Caco-2 (cell line): ENCODE measurements around the gene CD1C. TPM values are rescaled to one million over a fixed set of nuclear protein-coding genes. Genes with fewer than 3 reads are reported as not detected.

Experiments
- BruUV-seq: library from RNA; stranded (reverse); fragments of 400-500 nt; replicated peaks from 2 replicates; lab custom pipeline; 2021; lab: Mats Ljungman, UMichigan
- CTCF ChIA-PET: fragments of 300-600 bp; sonication (Branson Sonifier 250); formaldehyde crosslinking; loops from one replicate; lab custom pipeline; 2022; ENCODE audit warnings: antibody characterized with exemption; lab: Charles Lee
- POLR2A ChIA-PET: fragments of 300-600 bp; sonication (Branson Sonifier 250); formaldehyde crosslinking; loops from one replicate; lab custom pipeline; 2022; ENCODE audit warnings: antibody characterized with exemption; lab: Charles Lee
- DNase-seq, 2 experiments: peaks; one replicate each; pipeline versions ENCODE4 v3.0.0 to v3.0.0-alpha.2; 2020 to 2022
- H3K27me3 ChIP-seq: replicated peaks from 2 replicates; pipeline ENCODE4 v1.6.0; 2011; ENCODE audit warnings: low read length; ENCODE audit not compliant: control insufficient read depth, insufficient read depth
- H3K36me3 ChIP-seq: 2 replicates; pipeline ENCODE4 v1.5.1; 2011; ENCODE audit warnings: low read length; ENCODE audit not compliant: control insufficient read depth, insufficient read depth
- H3K4me1 ChIP-seq: fragments of 250-450 bp; sonication (Bioruptor Pico); 2 replicates; pipeline ENCODE4 v1.5.1; 2020; ENCODE audit warnings: mild to moderate bottlenecking
- H3K4me3 ChIP-seq: 2 replicates; pipeline ENCODE4 v1.5.1; 2011; ENCODE audit warnings: low read depth, mild to moderate bottlenecking, control low read depth, low read length
- H3K9me3 ChIP-seq: fragments of 250-450 bp; sonication (Bioruptor Pico); 2 replicates; pipeline ENCODE4 v1.5.1; 2020; ENCODE audit warnings: mild to moderate bottlenecking, moderate library complexity
- H3K27ac Mint-ChIP-seq: one replicate; pipeline ENCODE4 v1.8.0; 2022; ENCODE audit warnings: mixed read lengths; ENCODE audit not compliant: unreplicated experiment
- H3K27me3 Mint-ChIP-seq: one replicate; pipeline ENCODE4 v1.8.0; 2022; ENCODE audit warnings: mixed read lengths; ENCODE audit not compliant: insufficient read depth, unreplicated experiment
- H3K36me3 Mint-ChIP-seq: one replicate; pipeline ENCODE4 v1.8.0; 2022; ENCODE audit warnings: mild to moderate bottlenecking, mixed read lengths; ENCODE audit not compliant: insufficient read depth, unreplicated experiment
- H3K4me1 Mint-ChIP-seq: one replicate; pipeline ENCODE4 v1.8.0; 2022; ENCODE audit warnings: low read depth, mixed read lengths; ENCODE audit not compliant: unreplicated experiment
- H3K4me3 Mint-ChIP-seq: one replicate; pipeline ENCODE4 v1.8.0; 2022; ENCODE audit warnings: mild to moderate bottlenecking, moderate library complexity, mixed read lengths; ENCODE audit not compliant: unreplicated experiment
- H3K9me3 Mint-ChIP-seq: one replicate; pipeline ENCODE4 v1.8.0; 2022; ENCODE audit warnings: mixed read lengths; ENCODE audit not compliant: unreplicated experiment
- intact Hi-C: fragments of 100-400 bp; cut with micrococcal nuclease; formaldehyde crosslinking; loops from one replicate; pipeline ENCODE4 v1.10.0; 2022; ENCODE audit not compliant: unreplicated experiment
- total RNA-seq: library from RNA; stranded (reverse); gene quantifications from 2 replicates; pipeline ENCODE4 v1.2.3, GENCODE V29; 2022
- TF ChIP-seq, protein P1 (sequence below), 2 experiments: fragments of 200-600 bp in 1 of 2; IDR thresholded peaks; 1 replicate in 1 of 2; 2 replicates in 1 of 2; pipeline versions ENCODE4 v1.5.1 to v1.8.0; 2011 to 2022; ENCODE audit warnings: antibody characterized with exemption in 1 of 2, control low read depth in 1 of 2, inconsistent platforms in 1 of 2, low read depth in 1 of 2, low read length in 1 of 2, mild to moderate bottlenecking in 1 of 2, moderate library complexity in 1 of 2; ENCODE audit not compliant: insufficient read depth in 1 of 2, severe bottlenecking in 1 of 2, unreplicated experiment in 1 of 2

Gene CD1C
- total RNA-seq, 1 experiment from 2014 or later = not detected

GRCh38 chr1:158329733-158330132 is 40.0 kb downstream of the CD1C start:
- Histone ChIP-seq H3K9me3 (no peaks in the 10 kb centered on the region), H3K4me3 (no peak overlapping the region), H3K27me3 (no peaks in the 10 kb centered on the region), H3K36me3 (no peaks in the 10 kb centered on the region), H3K4me1 (no peaks in the 10 kb centered on the region)
- no TSS peak for BruUV-seq
- TF ChIP-seq, protein P1, sequence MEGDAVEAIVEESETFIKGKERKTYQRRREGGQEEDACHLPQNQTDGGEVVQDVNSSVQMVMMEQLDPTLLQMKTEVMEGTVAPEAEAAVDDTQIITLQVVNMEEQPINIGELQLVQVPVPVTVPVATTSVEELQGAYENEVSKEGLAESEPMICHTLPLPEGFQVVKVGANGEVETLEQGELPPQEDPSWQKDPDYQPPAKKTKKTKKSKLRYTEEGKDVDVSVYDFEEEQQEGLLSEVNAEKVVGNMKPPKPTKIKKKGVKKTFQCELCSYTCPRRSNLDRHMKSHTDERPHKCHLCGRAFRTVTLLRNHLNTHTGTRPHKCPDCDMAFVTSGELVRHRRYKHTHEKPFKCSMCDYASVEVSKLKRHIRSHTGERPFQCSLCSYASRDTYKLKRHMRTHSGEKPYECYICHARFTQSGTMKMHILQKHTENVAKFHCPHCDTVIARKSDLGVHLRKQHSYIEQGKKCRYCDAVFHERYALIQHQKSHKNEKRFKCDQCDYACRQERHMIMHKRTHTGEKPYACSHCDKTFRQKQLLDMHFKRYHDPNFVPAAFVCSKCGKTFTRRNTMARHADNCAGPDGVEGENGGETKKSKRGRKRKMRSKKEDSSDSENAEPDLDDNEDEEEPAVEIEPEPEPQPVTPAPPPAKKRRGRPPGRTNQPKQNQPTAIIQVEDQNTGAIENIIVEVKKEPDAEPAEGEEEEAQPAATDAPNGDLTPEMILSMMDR (IDR thresholded peaks at IDR 0.05; ENCODE audit: insufficient read depth in 1 of 2, low read depth in 1 of 2, low read length in 1 of 2, severe bottlenecking in 1 of 2, unreplicated experiment in 1 of 2) = peak in 1 of 2 experiments; percentile 18
- H3K4me3 Mint-ChIP-seq = no peak overlapping the region
- no peaks in the 10 kb centered on the region for H3K9me3 Mint-ChIP-seq
- ChIA-PET POLR2A (no interaction called here), CTCF (interaction anchor here (1.7 kb wide), 1 partner anchor 126 kb away, joined by 16 read pairs; no protein-coding TSS in a partner anchor)
- intact Hi-C loops = loop anchor here (10.0 kb wide), 1 partner anchor 125 kb away; no protein-coding TSS in a partner anchor
- H3K36me3 Mint-ChIP-seq = no peaks in the 10 kb centered on the region
- no peaks in the 10 kb centered on the region for H3K4me1 Mint-ChIP-seq
- H3K27ac Mint-ChIP-seq = no peak overlapping the region
- peaks cover 2% of the 10 kb centered on the region for H3K27me3 Mint-ChIP-seq
- no peak for DNase-seq

DNA sequence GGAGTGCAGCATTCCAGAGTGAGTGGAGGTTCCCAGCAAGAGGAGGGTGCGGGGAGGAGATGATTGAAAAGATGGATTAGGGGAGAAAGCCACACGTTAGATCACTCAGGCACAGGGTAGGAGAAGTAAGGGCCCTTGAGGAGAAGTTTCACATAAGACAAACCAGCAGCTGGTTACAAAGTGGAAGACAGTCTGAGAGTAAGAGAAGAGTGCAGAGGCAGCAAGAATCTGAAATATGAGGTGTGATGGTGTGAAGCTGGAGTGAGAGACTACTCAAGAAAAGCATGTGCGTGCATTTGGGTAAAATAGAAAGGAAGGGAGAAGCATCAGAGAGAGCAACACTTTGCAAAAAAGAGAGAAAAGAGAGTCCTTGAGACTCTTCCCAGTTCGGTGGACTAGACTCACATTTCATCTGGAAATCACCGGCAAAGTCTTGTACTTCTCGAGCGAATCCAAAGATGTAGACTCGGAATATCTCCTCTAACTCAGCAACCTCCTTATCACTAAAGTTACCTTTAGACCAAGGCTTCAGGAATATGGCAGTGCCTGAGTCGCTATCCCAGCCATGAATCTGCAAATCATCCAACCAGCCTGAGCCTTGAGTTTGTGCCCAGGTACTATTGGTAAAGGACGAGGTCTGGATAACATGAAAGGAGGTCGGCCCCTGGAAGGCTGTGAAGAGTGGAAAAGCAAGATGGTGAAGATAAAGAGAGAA is 40.8 kb downstream of the CD1C start:
- ChIA-PET POLR2A (no interaction called here), CTCF (interaction anchor here (0.6 to 1.7 kb wide), 2 partner anchors 127 to 169 kb away, joined by 4 to 16 read pairs; no protein-coding TSS in a partner anchor)
- Mint-ChIP-seq H3K4me1 (no peaks in the 10 kb centered on the region), H3K36me3 (no peaks in the 10 kb centered on the region), H3K4me3 (no peak overlapping the region), H3K27me3 (peaks cover 2% of the 10 kb centered on the region), H3K9me3 (no peaks in the 10 kb centered on the region), H3K27ac (no peak overlapping the region)
- no peak for DNase-seq
- TF ChIP-seq, protein P1 (IDR thresholded peaks at IDR 0.05; ENCODE audit: insufficient read depth in 1 of 2, low read depth in 1 of 2, low read length in 1 of 2, severe bottlenecking in 1 of 2, unreplicated experiment in 1 of 2) = no peak
- Histone ChIP-seq H3K27me3 (no peaks in the 10 kb centered on the region), H3K4me3 (no peak overlapping the region), H3K9me3 (no peaks in the 10 kb centered on the region), H3K4me1 (no peaks in the 10 kb centered on the region), H3K36me3 (no peaks in the 10 kb centered on the region)
- no TSS peak for BruUV-seq
- intact Hi-C loops = no loop called here

DNA sequence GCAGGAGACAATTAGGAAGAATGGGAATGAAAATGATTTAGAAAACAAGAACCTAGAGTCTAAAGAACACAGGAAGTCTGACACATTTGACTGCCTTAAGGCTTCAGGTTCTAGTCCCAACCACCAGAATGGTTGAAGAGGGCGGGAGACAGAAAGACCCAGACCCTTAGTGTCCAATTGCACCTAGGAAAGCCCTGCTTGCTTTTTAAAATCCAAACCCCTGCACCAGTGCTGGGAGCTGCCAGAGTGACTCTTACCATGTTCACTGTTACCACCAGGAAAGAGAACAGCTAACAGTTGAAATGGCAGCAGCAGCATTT is 41.3 kb downstream of the CD1C start:
- no peaks in the 10 kb centered on the region for H3K27me3 ChIP-seq
- Mint-ChIP-seq H3K27me3 (peaks cover 2% of the 10 kb centered on the region), H3K9me3 (no peaks in the 10 kb centered on the region), H3K4me3 (no peak overlapping the region), H3K4me1 (no peaks in the 10 kb centered on the region), H3K36me3 (no peaks in the 10 kb centered on the region), H3K27ac (no peak overlapping the region)
- CTCF ChIA-PET = interaction anchor here (0.6 kb wide), 1 partner anchor 169 kb away, joined by 4 read pairs; no protein-coding TSS in a partner anchor
- DNase-seq = no peak
- intact Hi-C loops = no loop called here
- no peaks in the 10 kb centered on the region for H3K4me1 ChIP-seq
- no peaks in the 10 kb centered on the region for H3K36me3 ChIP-seq
- no TSS peak for BruUV-seq
- no peak overlapping the region for H3K4me3 ChIP-seq
- POLR2A ChIA-PET = no interaction called here
- TF ChIP-seq, protein P1 (IDR thresholded peaks at IDR 0.05; ENCODE audit: insufficient read depth in 1 of 2, low read depth in 1 of 2, low read length in 1 of 2, severe bottlenecking in 1 of 2, unreplicated experiment in 1 of 2) = no peak
- no peaks in the 10 kb centered on the region for H3K9me3 ChIP-seq
